Measurements from ENCODE around the gene CDK18.
"Not testable (repeated sequence)": the region's sequence is repeated elsewhere in the genome, so short reads cannot be mapped to it uniquely, and the experiment has no call there.

The CDK18 gene

GRCh38 chr1:205481629-205482151 lies 22.8 kb upstream of the CDK18 start:
- no peak for DNase-seq

GRCh38 chr1:205482587-205482986 lies 21.9 kb upstream of the CDK18 start:
- DNase-seq, result not testable (repeated sequence)

GRCh38 chr1:205483372-205483771 lies 21.1 kb upstream of the CDK18 start:
- no peak for DNase-seq

DNA sequence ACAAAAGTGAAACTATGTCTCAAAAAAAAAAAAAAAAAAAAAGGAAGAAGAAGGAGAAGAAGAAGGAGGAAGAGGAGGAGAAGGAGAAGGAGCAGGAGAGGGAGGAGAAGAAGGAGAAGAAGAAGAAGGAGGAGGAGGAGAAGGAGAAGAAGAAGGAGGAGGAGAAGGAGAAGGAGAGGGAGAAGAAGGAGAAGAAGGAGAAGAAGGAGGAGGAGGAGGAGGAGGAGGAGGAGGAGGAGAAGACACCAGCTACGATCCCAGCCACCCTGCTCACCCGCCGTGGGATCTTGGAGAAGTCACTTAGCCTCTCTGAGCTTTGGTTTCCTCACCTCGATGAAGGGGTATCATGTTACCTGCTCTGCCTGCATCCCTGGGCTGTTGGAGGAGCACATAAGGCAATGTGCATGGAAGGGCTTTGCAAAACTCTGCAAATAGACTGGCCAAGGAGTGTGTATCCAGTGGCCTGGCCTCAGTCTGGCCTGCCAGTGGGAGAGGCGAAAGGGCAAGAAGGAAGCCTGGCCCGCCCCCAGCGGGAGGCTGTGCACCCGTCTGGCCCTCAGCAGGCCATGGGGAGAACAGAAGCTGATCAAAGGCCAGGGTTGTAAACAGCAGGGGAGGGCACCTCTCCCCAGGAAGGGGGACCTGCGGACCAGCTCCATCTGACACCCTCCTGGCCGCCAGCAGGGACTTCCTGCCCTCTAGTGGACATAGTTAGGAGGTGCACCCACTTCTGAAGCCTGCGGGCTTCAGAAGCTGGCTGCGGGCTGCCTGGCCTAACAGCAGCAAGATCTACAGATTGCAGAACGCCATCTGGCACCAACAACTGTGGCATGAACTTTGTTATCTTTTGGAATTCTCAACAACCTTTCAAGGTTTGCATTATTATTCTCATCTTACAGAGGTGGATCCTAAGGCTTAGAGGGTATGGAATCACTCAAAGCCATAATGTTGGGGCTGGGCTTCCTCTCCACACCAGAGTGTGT lies 19.2 kb upstream of the CDK18 start:
- peak; percentile 70 to 77 for DNase-seq

GRCh38 chr1:205486258-205486657 lies 18.2 kb upstream of the CDK18 start:
- DNase-seq, result no peak

GRCh38 chr1:205488074-205488723 lies 16.3 kb upstream of the CDK18 start:
- peak in 1 of 2 experiments; percentile 66 for DNase-seq

DNA sequence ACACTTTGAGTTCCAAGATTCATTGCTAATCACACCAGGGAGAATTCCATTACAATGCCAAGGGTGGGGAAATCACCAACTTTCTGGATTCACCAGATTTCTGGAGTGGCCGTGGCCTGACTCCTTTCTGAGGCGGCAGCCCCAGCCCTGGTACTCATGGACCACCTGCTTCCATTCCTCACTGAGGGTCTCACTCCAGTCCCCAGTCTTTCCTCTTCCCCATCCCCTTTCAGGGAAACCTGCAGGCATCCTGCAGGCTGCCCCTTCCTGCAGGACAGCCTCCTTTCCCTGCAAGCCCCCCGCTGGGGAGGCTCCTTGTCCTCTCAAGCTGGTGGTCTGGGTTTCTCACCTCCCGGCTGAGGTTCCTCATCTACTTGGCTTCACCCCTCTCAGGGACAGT lies 12.7 kb upstream of the CDK18 start:
- DNase-seq, result no peak

DNA sequence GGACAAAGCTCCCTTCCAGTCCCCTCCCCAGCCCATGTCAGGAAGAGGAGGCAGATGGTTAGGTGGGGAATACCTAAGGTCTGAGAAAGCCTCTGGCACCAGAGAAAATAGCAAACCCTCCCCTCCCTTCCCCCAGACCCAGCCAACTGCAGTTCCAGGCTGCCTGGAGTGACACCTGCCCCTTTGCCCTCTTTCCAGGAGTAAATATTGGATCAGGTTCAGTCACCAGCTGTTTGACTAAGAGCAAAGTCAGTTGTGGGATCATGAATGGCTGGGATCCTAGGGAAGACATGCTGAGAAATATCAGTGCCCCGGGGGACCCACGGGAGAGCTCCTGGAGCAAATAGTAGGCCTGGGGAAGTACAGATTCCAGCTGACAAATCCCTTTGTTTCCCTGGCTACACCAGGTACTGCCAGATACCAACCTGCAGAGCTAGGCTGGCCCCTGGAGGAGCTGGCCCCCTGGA lies 12.2 kb upstream of the CDK18 start:
- peak in 1 of 2 experiments; percentile 37 for DNase-seq

DNA sequence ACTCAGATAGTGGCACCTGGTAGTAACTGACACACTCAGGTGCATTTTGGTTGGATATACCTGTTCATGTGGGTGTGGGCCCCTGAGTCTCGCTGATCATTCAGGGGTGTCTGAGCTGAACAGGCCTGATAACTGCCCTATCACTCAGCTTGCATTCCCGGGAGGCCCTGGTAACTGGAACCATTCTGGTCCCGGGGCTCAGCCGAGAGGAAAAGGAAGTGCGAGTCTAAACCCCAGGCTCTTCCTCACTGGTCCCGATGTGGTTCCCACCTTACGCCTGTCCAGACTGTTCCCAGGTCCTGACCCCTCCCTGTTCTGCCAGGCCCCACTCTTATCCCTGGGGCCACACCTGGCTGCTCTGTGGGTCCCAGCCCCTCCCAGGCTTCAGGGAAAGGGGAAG lies 11.7 kb upstream of the CDK18 start:
- DNase-seq, result no peak

DNA sequence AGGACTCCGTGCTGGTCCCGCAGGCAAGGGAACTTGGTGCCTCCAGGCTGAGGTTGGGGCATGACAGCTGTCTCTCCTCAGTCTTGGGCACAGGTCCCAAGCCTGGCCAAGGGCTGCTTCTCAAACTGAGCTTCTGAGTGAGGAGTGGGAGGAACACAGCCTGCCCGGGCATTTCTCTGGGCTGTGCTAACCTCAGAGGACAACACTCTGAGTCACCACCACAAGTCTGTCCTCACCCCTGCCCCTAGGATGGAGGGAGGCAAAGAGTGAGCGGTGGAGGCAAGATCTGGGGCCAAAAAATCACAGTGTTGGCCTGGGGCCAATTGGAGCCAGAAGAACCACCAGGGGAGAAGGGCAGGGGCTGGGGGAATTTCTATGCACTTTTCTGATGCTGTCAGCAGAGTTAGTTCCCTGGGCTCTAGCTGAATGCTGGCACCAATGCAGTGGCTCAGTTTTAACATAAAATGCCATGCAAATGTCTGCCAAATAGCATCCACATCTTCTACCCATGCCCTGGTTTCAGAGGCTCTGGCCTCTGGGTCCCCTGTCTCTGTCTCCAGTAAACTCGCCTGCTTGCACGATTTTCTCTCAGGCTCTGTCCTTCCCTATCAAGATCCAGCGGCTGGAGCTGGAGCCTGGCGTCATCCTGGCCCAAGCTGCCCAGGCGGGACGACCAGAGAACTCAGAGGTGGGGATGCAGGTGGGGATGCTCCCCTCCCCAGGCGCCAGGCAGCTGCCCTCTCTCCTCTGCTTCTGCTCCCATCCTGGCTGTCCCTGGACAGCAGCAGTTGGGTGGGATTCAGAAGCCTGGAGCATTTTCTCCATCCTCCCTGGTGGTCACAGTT lies 11.0 kb upstream of the CDK18 start:
- no peak for DNase-seq

GRCh38 chr1:205494115-205494514 lies 10.4 kb upstream of the CDK18 start:
- no peak for DNase-seq

GRCh38 chr1:205495237-205495823 lies 9.1 kb upstream of the CDK18 start:
- DNase-seq, result no peak

GRCh38 chr1:205496661-205497060 lies 7.8 kb upstream of the CDK18 start:
- DNase-seq, result no peak

GRCh38 chr1:205497351-205497750 lies 7.1 kb upstream of the CDK18 start:
- peak in 1 of 2 experiments; percentile 16 for DNase-seq

DNA sequence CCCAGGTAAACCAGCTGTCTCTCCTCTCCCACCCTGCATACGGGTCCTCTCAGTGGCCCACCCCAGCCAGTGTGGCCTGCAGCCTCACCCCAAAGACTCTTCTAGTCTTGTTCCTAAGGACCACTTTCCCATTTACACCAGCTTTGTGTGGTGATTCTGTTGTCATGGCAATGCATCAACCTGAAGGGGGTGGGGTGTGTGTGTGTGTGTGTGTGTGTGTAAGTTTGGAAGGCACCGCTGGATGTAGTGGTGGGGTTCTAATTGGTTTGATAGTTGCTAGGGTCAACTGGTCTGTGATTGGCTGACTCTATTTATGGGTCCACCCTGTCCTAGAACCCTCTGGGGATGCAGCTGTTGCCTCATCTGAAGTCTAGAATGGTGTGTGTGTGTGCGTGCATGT lies 4.7 kb upstream of the CDK18 start:
- no peak for DNase-seq

GRCh38 chr1:205500240-205501233 lies 3.9 kb upstream of the CDK18 start:
- no peak for DNase-seq

- no peak for DNase-seq
Observed at GRCh38 chr1:205502111-205502810, 2.2 kb upstream of the CDK18 start.

- DNase-seq, result no peak
Observed at GRCh38 chr1:205502992-205503391, 1.5 kb upstream of the CDK18 start.

DNA sequence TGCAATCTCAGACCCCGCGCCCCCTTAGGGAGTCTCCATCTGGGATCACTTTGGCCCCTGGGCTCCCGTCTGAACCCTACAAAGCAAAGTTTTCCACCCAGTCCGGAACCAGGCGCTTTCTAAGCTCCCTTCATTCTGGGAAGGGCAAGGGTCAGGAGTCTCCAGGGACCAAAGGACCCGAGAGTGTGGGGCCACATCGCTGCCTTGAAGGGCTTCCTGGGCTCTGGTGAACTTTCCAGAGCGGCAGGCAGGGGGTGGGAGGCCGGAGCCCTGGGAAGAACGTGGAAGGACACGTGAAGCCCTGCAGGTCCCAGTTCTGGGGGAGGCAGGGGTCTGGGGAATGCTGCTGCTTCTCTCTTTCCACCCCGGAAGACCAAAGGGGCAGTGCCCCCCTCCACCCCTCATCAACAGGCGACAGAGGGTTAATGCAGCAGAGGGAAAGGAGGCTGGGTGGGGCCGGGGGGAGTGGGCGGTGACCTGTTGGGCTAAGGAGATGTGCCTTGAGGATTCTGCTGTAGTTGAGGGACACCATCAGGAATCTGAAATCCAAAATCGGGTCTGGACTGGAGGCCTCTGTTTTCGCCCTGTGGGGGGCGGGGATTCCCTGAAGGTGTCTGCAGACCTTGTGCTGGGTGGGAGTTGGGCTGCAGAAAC lies 734 bp downstream of the CDK18 start:
- DNase-seq, result peak in 1 of 2 experiments; percentile 31

DNA sequence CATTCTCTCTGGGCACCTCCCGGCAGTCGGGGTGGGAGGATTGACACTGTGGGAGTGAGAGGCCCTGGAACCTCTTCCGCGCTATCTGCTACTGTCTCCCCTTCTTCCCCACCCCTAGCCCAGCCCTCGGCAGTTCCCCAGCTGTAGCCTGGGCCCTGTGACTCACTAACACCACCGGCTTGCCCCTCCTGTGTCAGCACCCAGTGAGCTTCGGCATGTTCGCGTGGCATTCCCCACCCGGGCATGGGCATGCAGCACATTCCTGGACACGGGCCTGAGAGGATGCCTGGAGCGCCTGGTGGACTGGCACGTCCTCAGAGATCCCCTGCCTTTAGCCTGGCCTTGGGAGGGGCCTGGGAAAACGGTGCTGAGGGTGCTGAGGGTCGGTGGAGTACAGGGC lies 1.3 kb downstream of the CDK18 start:
- DNase-seq, result no peak
